ENCODE results near the gene MAB21L1. TPM values are rescaled to one million over a fixed set of nuclear protein-coding genes. Genes with fewer than 3 reads are reported as not detected.

MAB21L1 gene
- total RNA-seq, 1 experiment from 2014 or later, result not detected

- no peak for TF ChIP-seq CTCF (conservative IDR thresholded peaks at IDR 0.05)
- Histone ChIP-seq H3K9ac (ENCODE audit: extremely low read depth, insufficient read length, low read length) (no peak overlapping the region), H4K20me1 (ENCODE audit: control insufficient read depth, insufficient read depth, insufficient read length) (no peaks in the 10 kb centered on the region)
Observed at GRCh38 chr13:35480346-35480745, 3.9 kb upstream of the MAB21L1 start.

More at GRCh38 chr13:35480346-35480745, 3.9 kb upstream of the MAB21L1 start:
- Mint-ChIP-seq H3K27ac (no peak overlapping the region), H3K36me3 (ENCODE audit: insufficient read depth in 1 of 3, low read depth in 3 of 3) (peaks cover 0 to 3% (median 0%) of the 10 kb centered on the region in 3 experiments; a peak in 2 of 7 replicates), H3K4me3 (no peak overlapping the region), H3K27me3 (ENCODE audit: low read depth) (peaks cover 57% of the 10 kb centered on the region), H3K4me1 (peaks cover 32 to 39% of the 10 kb centered on the region in 2 experiments), H3K9me3 (no peaks in the 10 kb centered on the region; a peak in 1 of 5 replicates)
- Histone ChIP-seq H3K23ac (ENCODE audit: insufficient read length, low read depth, low read length) (no peak overlapping the region), H3K18ac (ENCODE audit: insufficient read length, low read depth, low read length) (no peak overlapping the region), H2BK15ac (ENCODE audit: low read depth, low read length) (no peak overlapping the region), H2BK12ac (ENCODE audit: insufficient read length, low read depth, low read length) (no peak overlapping the region), H3K14ac (ENCODE audit: insufficient read depth, low read length) (no peak overlapping the region), H3K4ac (ENCODE audit: low read depth, low read length) (no peak overlapping the region), H2AK5ac (ENCODE audit: insufficient read length, low read length) (no peak overlapping the region), H3K23me2 (ENCODE audit: insufficient read length, low read depth, low read length, poor library complexity, severe bottlenecking) (peaks cover 26% of the 10 kb centered on the region), H3T11ph (ENCODE audit: low read length) (no peak overlapping the region), H4K91ac (ENCODE audit: insufficient read length, low read depth, low read length) (no peak overlapping the region), H3K4me2 (ENCODE audit: insufficient read depth, insufficient read length, low read length) (no peak overlapping the region), H3K27me3 (ENCODE audit: insufficient read depth, low read length) (peaks cover 31% of the 10 kb centered on the region), H3K79me1 (ENCODE audit: insufficient read depth, low read depth, low read length, poor library complexity, severe bottlenecking) (no peaks in the 10 kb centered on the region), H4K5ac (ENCODE audit: insufficient read length, low read depth, low read length) (no peak overlapping the region), H2BK5ac (ENCODE audit: insufficient read length, low read length) (no peak overlapping the region), H3K4me1 (ENCODE audit: insufficient read depth, low read length) (no peaks in the 10 kb centered on the region; the same call in 1 of the 2 replicates), H4K8ac (replicated peaks; ENCODE audit: insufficient read length, low read depth, low read length) (no peak overlapping the region), H2AFZ (ENCODE audit: low read length) (no peak overlapping the region), H2BK20ac (ENCODE audit: low read depth, low read length, poor library complexity, severe bottlenecking) (no peak overlapping the region), H3K56ac (ENCODE audit: insufficient read length, low read depth, low read length) (no peak overlapping the region), H3K9me3 (ENCODE audit: control insufficient read depth, low read depth, low read length) (no peaks in the 10 kb centered on the region), H2BK120ac (ENCODE audit: low read depth, low read length, poor library complexity, severe bottlenecking) (no peak overlapping the region), H3K27ac (ENCODE audit: insufficient read length, low read depth, low read length) (no peak overlapping the region), H3K79me2 (ENCODE audit: insufficient read depth, low read length) (no peaks in the 10 kb centered on the region)
- WGBS (ENCODE audit: extremely low coverage, insufficient read length, low lambda C conversion rate), result no CpG with 5 or more reads among the region's 2 CpGs
- no peak for DNase-seq

All from H9 (cell line).